ENCODE data around the gene DHRS4.
"Not testable (repeated sequence)": the region's sequence is repeated elsewhere in the genome, so short reads cannot be mapped to it uniquely, and the experiment has no call there.

The DHRS4 gene

GRCh38 chr14:23951590-23952201 is 1.9 kb upstream of the DHRS4 start:
- TF ChIP-seq CTCF (IDR thresholded peaks at IDR 0.05; ENCODE audit: insufficient read depth, low read depth, low read length, missing control alignments), result no peak

DNA sequence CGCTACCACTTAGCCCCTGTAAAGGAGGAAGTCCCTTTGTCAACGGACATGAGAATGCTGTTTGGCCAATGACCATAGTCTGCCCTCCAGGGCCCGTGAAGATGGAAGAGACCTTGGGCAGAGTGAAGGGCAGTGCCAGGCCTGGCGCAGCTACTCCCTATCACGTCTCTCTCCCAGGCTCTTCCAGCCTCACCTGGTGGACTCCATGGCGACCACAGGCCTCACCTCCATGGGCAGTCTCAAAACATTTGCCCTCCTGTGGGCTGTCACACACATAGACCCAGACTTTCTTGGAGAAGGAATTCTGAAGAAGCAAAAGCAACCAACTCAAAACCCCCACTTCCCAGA is 480 bp upstream of the DHRS4 start:
- peak overlapping the region; percentile 88 for H3K4me3 ChIP-seq (ENCODE audit: low read length)
- DNase-seq (ENCODE audit: low read depth), result not testable (repeated sequence)

More at GRCh38 chr14:23951590-23952201, 1.9 kb upstream of the DHRS4 start:
- no peak for DNase-seq (ENCODE audit: low read depth)
- no peak overlapping the region for H3K4me3 ChIP-seq (ENCODE audit: low read length)

DNA sequence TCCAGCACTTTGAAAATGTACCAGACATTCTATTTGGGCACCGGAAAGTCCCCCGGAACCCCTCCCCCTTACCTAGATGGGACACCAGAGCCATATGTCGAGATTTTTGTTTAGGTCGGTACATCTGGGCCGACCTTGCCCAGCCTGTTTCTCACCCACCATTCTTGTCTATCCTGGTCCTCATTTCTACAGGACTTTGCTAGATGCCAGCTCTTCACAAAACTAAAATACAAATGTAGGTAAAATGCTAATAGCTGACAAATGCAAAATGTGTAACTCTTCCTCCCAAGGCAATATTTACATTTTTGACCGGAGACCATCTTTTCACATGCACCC is 677 bp downstream of the DHRS4 start:
- not testable (repeated sequence) for DNase-seq (ENCODE audit: low read depth)
- peak overlapping the region; percentile 88 for H3K4me3 ChIP-seq (ENCODE audit: low read length)

GRCh38 chr14:23954965-23955364 is 1.4 kb downstream of the DHRS4 start:
- H3K4me3 ChIP-seq (ENCODE audit: low read length); DNase-seq (ENCODE audit: low read depth): not testable (repeated sequence)

GRCh38 chr14:23955811-23956210 is 2.2 kb downstream of the DHRS4 start:
- H3K4me3 ChIP-seq (ENCODE audit: low read length); DNase-seq (ENCODE audit: low read depth): not testable (repeated sequence)

- not testable (repeated sequence) for DNase-seq (ENCODE audit: low read depth); H3K4me3 ChIP-seq (ENCODE audit: low read length)
These were observed 4.5 kb downstream of the DHRS4 start for GRCh38 chr14:23957913-23958569.

GRCh38 chr14:23960899-23961298 is 7.3 kb downstream of the DHRS4 start:
- not testable (repeated sequence) for DNase-seq (ENCODE audit: low read depth); H3K4me3 ChIP-seq (ENCODE audit: low read length)

DNA sequence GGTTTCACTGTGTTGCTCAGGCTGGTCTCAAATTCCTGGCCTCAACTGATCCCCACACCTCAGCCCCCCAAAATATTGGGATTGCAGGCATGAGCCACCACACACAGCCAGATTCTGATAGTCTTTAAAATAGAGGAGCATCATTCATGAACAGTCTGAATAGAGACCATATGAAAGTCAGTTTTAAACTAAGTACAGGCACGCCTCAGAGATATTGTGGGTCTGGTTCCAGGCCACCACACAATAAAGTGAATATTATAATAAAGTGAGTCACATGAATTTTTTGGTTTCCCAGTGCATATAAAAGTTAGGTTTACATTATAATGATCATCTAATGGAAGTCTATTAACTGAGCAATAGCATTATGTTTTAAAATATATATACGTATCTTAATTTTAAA is 8.1 kb downstream of the DHRS4 start:
- not testable (repeated sequence) for H3K4me3 ChIP-seq (ENCODE audit: low read length); DNase-seq (ENCODE audit: low read depth)

- DNase-seq (ENCODE audit: low read depth); H3K4me3 ChIP-seq (ENCODE audit: low read length): not testable (repeated sequence)
These were observed 15.5 kb downstream of the DHRS4 start for GRCh38 chr14:23969130-23969480.

DNA sequence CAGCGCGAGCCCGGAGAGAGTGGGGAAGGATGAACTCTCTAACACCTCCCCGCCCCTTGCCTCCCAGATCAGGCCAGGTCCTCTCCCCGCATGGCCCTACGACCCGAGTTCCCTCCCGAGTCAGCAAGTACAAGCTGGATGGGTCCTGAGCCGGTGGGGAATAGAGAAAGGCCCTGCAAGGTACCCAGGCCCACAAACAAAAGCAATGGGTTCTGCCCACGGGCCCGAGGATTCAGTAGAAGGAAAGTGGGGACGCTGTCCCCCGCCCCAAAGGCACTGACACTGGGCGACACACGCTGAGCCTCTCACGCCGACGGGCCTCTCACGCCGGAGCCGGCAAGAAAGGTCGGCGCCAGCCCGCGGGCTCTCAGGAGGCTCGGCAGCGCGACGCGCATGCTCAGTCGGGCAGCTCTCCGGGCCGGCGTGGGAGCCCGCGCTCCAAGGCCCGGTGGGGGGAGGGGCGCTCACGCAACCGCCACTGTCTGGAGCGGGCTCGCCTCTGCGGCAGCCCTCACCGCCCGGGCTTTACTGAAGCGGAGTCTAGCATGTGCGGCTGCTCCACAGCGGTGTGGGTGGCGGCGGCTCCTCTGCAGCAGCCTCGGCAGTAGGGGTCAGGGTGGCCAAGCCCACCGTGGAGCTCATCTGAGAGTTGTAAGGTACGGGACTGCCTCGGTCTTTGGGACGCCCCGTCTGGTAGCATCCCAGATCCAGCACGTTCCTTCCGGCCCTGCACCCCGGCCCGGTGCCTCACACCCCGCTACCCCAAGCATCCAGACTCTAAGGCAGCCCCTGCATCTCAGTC is 16.1 kb downstream of the DHRS4 start:
- DNase-seq (ENCODE audit: low read depth), result not testable (repeated sequence)
- peak overlapping the region; percentile 28 for H3K4me3 ChIP-seq (ENCODE audit: low read length)

DNA sequence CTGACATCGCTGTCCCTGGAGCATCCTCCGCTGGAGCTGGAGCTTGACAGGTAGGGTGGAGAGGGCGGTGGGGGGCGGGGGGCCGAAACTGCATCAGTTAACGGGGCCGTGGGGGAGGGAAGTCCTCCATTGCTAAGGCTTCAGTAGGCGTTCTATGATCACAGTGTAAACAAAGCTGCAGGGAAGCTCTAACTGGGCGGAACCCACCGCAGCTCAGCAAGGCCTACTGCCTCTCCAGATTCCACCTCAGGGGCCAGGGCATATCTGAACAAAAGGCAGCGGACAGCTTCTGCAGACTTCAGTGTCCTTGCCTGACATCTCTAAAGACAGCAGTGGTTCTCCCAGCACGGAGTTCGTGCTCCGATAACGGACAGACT is 16.7 kb downstream of the DHRS4 start:
- DNase-seq (ENCODE audit: low read depth); H3K4me3 ChIP-seq (ENCODE audit: low read length): not testable (repeated sequence)

DNA sequence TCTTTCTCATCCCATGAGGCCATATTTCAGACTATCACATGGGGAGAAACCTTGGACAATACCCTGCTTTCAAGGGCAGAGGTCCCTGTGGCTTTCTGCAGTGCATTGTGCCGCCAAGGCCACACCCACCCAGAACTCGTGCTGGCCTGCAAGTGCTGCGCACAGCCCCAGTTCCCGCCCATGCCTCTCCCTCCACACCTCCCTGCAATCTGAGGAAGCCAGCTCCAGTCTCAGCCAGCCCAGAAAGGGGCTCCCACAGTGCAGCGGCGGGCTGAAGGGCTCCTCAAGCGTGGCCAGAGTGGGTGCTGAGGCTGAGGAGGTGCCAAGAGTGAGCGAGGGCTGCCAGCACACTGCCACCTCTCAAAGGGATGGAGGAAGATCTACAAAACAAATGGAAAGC is 19.6 kb downstream of the DHRS4 start:
- not testable (repeated sequence) for H3K4me3 ChIP-seq (ENCODE audit: low read length); DNase-seq (ENCODE audit: low read depth)

- DNase-seq (ENCODE audit: low read depth); H3K4me3 ChIP-seq (ENCODE audit: low read length): not testable (repeated sequence)
These were observed 20.5 kb downstream of the DHRS4 start for GRCh38 chr14:23974041-23974440.

- H3K4me3 ChIP-seq (ENCODE audit: low read length), result not testable (repeated sequence)
- peak; percentile 31 for TF ChIP-seq CTCF (IDR thresholded peaks at IDR 0.05; ENCODE audit: insufficient read depth, low read depth, low read length, missing control alignments)
- DNase-seq (ENCODE audit: low read depth), result peak; percentile 25
These were observed 23.6 kb downstream of the DHRS4 start for GRCh38 chr14:23977208-23977607.

DNA sequence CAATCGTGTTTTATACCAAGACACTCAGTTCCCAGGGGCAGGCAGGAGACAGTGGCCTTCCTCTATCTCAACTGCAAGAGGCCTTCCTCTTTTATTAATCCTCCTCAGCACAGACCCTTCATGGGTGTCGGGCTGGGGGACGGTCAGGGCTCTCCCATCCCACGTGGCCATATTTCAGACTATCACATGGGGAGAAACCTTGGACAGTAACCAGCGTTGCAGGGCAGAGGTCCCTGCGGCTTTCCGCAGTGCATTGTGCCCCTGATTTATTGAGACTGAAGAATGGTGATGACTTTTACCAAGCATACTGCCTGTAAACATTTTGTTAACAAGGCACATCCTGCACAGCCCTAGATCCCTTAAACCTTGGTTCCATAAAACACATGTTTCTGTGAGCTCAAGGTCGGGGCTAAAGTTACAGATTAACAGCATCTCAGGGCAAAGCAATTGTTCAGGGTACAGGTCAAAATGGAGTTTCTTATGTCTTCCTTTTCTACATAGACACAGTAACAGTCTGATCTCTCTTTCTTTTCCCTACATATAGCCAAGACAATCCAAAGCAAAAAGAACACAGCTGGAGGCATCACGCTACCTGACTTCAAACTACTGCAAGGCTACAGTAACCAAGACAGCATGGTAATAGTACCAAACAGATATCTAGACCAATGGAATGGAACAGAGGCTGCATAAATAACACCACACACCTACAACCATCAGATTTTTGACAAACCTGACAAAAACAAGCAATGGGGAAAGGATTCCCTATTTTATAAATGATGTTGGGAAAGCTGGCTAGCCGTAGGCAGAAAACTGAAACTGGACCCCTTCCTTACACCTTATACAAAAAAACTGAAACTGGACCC is 28.6 kb downstream of the DHRS4 start:
- not testable (repeated sequence) for DNase-seq (ENCODE audit: low read depth); H3K4me3 ChIP-seq (ENCODE audit: low read length)
